NCI-H1048 (cell line): ENCODE results near the gene KRT23.

Source experiments
- DNase-seq: peaks from one replicate; lab custom pipeline; 2025; lab: John Stamatoyannopoulos, UW

KRT23 gene

GRCh38 chr17:40909351-40909750 is 28.1 kb downstream of the KRT23 start:
- DNase-seq: peak; percentile 70

- no peak for DNase-seq
Measured at GRCh38 chr17:40906613-40907012, 30.8 kb downstream of the KRT23 start.

GRCh38 chr17:40905370-40905769 is 32.1 kb downstream of the KRT23 start:
- DNase-seq: no peak

GRCh38 chr17:40903129-40903847 is 34.2 kb downstream of the KRT23 start:
- no peak for DNase-seq

GRCh38 chr17:40902498-40902897 is 34.9 kb downstream of the KRT23 start:
- no peak for DNase-seq

GRCh38 chr17:40901981-40902474 is 35.4 kb downstream of the KRT23 start:
- DNase-seq: no peak

GRCh38 chr17:40900809-40901356 is 36.6 kb downstream of the KRT23 start:
- no peak for DNase-seq

GRCh38 chr17:40896916-40897455 is 40.5 kb downstream of the KRT23 start:
- no peak for DNase-seq

- no peak for DNase-seq
Measured at GRCh38 chr17:40895106-40895730, 42.2 kb downstream of the KRT23 start.

GRCh38 chr17:40888196-40888720 is 49.2 kb downstream of the KRT23 start:
- no peak for DNase-seq

GRCh38 chr17:40886090-40886489 is 51.4 kb downstream of the KRT23 start:
- DNase-seq: no peak

GRCh38 chr17:40884708-40885512 is 52.5 kb downstream of the KRT23 start, which contains the start of gene KRT20:
Gene KRT20 (minus strand): TSS chr17:40885242. CDS start chr17:40885185, 57 bp downstream.
- DNase-seq: no peak

- no peak for DNase-seq
Measured at GRCh38 chr17:40883626-40884334, 53.7 kb downstream of the KRT23 start.

GRCh38 chr17:40883031-40883430 is 54.4 kb downstream of the KRT23 start:
- DNase-seq: no peak

GRCh38 chr17:40879026-40879425 is 58.4 kb downstream of the KRT23 start:
- DNase-seq: no peak

GRCh38 chr17:40878044-40878443 is 59.4 kb downstream of the KRT23 start:
- no peak for DNase-seq

- no peak for DNase-seq
Measured at GRCh38 chr17:40873801-40874200, 63.6 kb downstream of the KRT23 start.

GRCh38 chr17:40873255-40873654 is 64.2 kb downstream of the KRT23 start:
- no peak for DNase-seq
